Measurements from ENCODE around the gene DDX5.

Gene DDX5

DNA sequence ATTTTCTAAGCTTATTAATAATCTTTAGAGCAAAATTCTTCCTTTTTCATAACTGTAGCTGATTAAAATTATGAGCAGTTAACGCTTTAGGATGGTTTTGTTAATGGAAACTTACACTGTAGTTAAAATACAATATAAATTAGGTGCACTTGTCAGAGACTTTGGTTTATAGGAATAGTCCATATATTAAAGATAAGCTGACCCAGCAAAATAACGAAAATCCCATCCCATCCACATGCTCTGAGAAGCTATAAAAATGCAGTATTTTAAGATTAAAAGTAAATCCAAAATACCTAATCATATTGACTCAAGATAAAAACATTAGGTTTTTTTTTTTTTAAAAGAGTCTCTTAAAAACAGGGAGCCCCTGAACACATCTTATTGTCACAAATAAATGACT is 38.7 kb upstream of the DDX5 start:
- Histone ChIP-seq H3K27me3 (ENCODE audit: insufficient read depth, low read length) (no peaks in the 10 kb centered on the region), H3K9me3 (ENCODE audit: low read length) (no peaks in the 10 kb centered on the region), H2AFZ (ENCODE audit: low read length) (no peak overlapping the region), H3K36me3 (ENCODE audit: insufficient read depth, low read length) (peaks cover 40% of the 10 kb centered on the region; the same call in 1 of the 2 replicates), H4K20me1 (ENCODE audit: insufficient read depth, low read length) (no peaks in the 10 kb centered on the region), H3K79me2 (ENCODE audit: insufficient read depth, low read length) (no peaks in the 10 kb centered on the region), H3K9me2 (ENCODE audit: low read depth, low read length) (no peaks in the 10 kb centered on the region), H3K4me2 (ENCODE audit: low read length) (no peak overlapping the region), H3K27ac (ENCODE audit: low read depth, low read length, poor library complexity, severe bottlenecking) (no peak overlapping the region), H3F3A (ENCODE audit: insufficient read depth, low read length) (no peaks in the 10 kb centered on the region), H3K4me3 (ENCODE audit: low read depth, low read length, poor library complexity, severe bottlenecking) (no peak overlapping the region), H3K9ac (ENCODE audit: low read length) (no peak overlapping the region), H3K4me1 (ENCODE audit: insufficient read depth, low read length, severe bottlenecking) (no peaks in the 10 kb centered on the region)
- no peak for TF ChIP-seq EZH2 (IDR thresholded peaks at IDR 0.05; ENCODE audit: borderline replicate concordance, low read length)
- no peak for TF ChIP-seq CTCF (IDR thresholded peaks at IDR 0.05; ENCODE audit: low read length)

DNA sequence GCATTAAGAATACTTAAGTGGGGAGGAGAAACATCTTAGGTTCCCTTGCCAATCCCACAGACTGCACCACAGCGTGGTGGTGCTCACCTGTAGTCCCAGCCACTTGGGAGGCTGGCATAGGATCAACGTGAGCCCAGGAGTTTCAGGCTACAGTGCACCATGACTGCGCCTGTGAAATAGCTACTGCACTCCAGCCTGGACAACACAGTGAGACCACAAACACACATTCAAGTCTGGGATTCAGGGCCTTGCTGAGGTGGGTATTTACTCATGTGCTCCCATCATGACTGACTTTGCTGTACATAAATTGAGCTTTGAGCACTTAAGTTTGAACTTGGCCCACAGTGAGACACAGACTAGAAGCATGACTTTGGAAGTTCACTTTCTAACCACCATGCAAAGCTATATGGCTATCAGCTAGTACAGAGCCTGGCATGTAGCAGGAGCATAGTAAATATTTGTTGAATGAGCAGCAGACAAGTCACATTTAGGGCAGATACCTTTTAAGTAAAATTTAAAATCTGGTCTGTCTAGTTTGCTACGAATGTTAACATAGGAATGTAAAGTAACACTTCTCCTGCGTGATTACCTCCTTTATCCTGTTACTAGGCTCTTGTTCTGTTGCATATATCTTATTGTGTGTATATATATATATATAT is 34.2 kb upstream of the DDX5 start:
- Histone ChIP-seq H4K20me1 (ENCODE audit: insufficient read depth, low read length) (no peaks in the 10 kb centered on the region), H3K4me1 (ENCODE audit: insufficient read depth, low read length, severe bottlenecking) (no peaks in the 10 kb centered on the region), H3K9me3 (ENCODE audit: low read length) (no peaks in the 10 kb centered on the region), H3K4me2 (ENCODE audit: low read length) (no peak overlapping the region), H3K9me2 (ENCODE audit: low read depth, low read length) (no peaks in the 10 kb centered on the region), H3F3A (ENCODE audit: insufficient read depth, low read length) (no peaks in the 10 kb centered on the region), H3K27ac (ENCODE audit: low read depth, low read length, poor library complexity, severe bottlenecking) (no peak overlapping the region), H2AFZ (ENCODE audit: low read length) (no peak overlapping the region), H3K9ac (ENCODE audit: low read length) (no peak overlapping the region), H3K27me3 (ENCODE audit: insufficient read depth, low read length) (no peaks in the 10 kb centered on the region), H3K4me3 (ENCODE audit: low read depth, low read length, poor library complexity, severe bottlenecking) (no peak overlapping the region), H3K36me3 (ENCODE audit: insufficient read depth, low read length) (peaks cover 54% of the 10 kb centered on the region), H3K79me2 (ENCODE audit: insufficient read depth, low read length) (no peaks in the 10 kb centered on the region)
- no peak for TF ChIP-seq CTCF (IDR thresholded peaks at IDR 0.05; ENCODE audit: low read length)
- no peak for TF ChIP-seq EZH2 (IDR thresholded peaks at IDR 0.05; ENCODE audit: borderline replicate concordance, low read length)

GRCh38 chr17:64538508-64539130 is 32.5 kb upstream of the DDX5 start:
- no peaks in the 10 kb centered on the region for H3K27me3 ChIP-seq (ENCODE audit: insufficient read depth, low read length)
- no peak overlapping the region for H3K27ac ChIP-seq (ENCODE audit: low read depth, low read length, poor library complexity, severe bottlenecking)
- H3F3A ChIP-seq (ENCODE audit: insufficient read depth, low read length), result no peaks in the 10 kb centered on the region
- H3K4me2 ChIP-seq (ENCODE audit: low read length), result no peak overlapping the region
- H3K36me3 ChIP-seq (ENCODE audit: insufficient read depth, low read length), result peaks cover 67% of the 10 kb centered on the region
- H3K79me2 ChIP-seq (ENCODE audit: insufficient read depth, low read length), result no peaks in the 10 kb centered on the region
- H3K9me3 ChIP-seq (ENCODE audit: low read length), result no peaks in the 10 kb centered on the region
- no peaks in the 10 kb centered on the region for H3K9me2 ChIP-seq (ENCODE audit: low read depth, low read length)
- no peaks in the 10 kb centered on the region for H3K4me1 ChIP-seq (ENCODE audit: insufficient read depth, low read length, severe bottlenecking)
- no peak overlapping the region for H3K9ac ChIP-seq (ENCODE audit: low read length)
- TF ChIP-seq EZH2 (IDR thresholded peaks at IDR 0.05; ENCODE audit: borderline replicate concordance, low read length) (no peak), CTCF (IDR thresholded peaks at IDR 0.05; ENCODE audit: low read length) (no peak)
- H3K4me3 ChIP-seq (ENCODE audit: low read depth, low read length, poor library complexity, severe bottlenecking), result no peak overlapping the region
- H2AFZ ChIP-seq (ENCODE audit: low read length), result no peak overlapping the region
- no peaks in the 10 kb centered on the region for H4K20me1 ChIP-seq (ENCODE audit: insufficient read depth, low read length)
